Pancreas (tissue), 10 donors: ENCODE results near the gene SBF2. TPM values are rescaled to one million over a fixed set of nuclear protein-coding genes. Genes with fewer than 3 reads are reported as not detected.

Source experiments
- ATAC-seq, 4 donors: fragments of 200-7000 bp; cut with Tn5 transposase; one replicate each; pipeline versions ENCODE4 v1.8.0 to v1.9.1; 2020; ENCODE audit warnings: mild to moderate bottlenecking in 4 of 4, moderate library complexity in 4 of 4
- DNase-seq, 6 donors: peaks; one replicate each; pipeline ENCODE4 v3.0.0-alpha.2; 2020
- FAIRE-seq: peaks from 2 replicates; lab custom pipeline; 2012; peaks lifted over from hg19 to GRCh38; lab: Jason Lieb, UNC
- H3K27ac ChIP-seq, 4 donors: fragments of 200-600 bp; sonication (generic); 1 replicate in 3 of 4; 2 replicates in 1 of 4; pipeline versions ENCODE4 v1.5.0 to v1.8.0; 2020
- H3K27me3 ChIP-seq, 4 donors: fragments of 200-600 bp; one replicate each; pipeline ENCODE4 v1.8.0; 2021
- H3K36me3 ChIP-seq, 3 donors: fragments of 200-600 bp; sonication (generic) in 1 of 3; one replicate each; pipeline versions ENCODE4 v1.5.0 to v1.8.0; 2020 to 2021
- H3K4me1 ChIP-seq, 3 donors: fragments of 200-600 bp; one replicate each; pipeline ENCODE4 v1.8.0; 2021
- H3K4me3 ChIP-seq, 4 donors: fragments of 200-600 bp; sonication (generic) in 2 of 4; one replicate each; pipeline versions ENCODE4 v1.5.0 to v1.8.0; 2020 to 2021
- H3K9me3 ChIP-seq, 4 donors: fragments of 200-600 bp; one replicate each; pipeline ENCODE4 v1.8.0; 2021
- WGBS, 2 donors: extraction: QIAGEN DNeasy Blood & Tissue Kit; methylation state at CpG; one replicate each; pipeline ENCODE4 v1.1.7; 2013; 5-methylcytosine and 5-hydroxymethylcytosine counted together
- intact Hi-C, 3 donors: fragments of 100-400 bp; cut with DNase I; formaldehyde crosslinking; loops; one replicate each; pipeline versions ENCODE4 v1.11.1 to v1.14.2; 2022
- polyA plus RNA-seq, 2 donors: library from polyadenylated mRNA; stranded (reverse); fragments of 200-250 nt; gene quantifications; one replicate each; pipeline ENCODE4 v1.2.3, GENCODE V29; 2013
- total RNA-seq, 6 donors: library from RNA; stranded (reverse); fragmentation: NEBNext Ultra II Directional in 4 of 6; extraction: Animal tissue kit (Norgen Biotek cat#: 25700) in 4 of 6; gene quantifications; one replicate each; pipeline versions ENCODE4 v1.2.1 to v1.2.4, GENCODE V29; 2021 to 2023
- TF ChIP-seq, protein P1 (sequence below), 4 donors: fragments of 200-600 bp; sonication (generic) in 3 of 4; IDR thresholded peaks; one replicate each; pipeline versions ENCODE4 v1.5.0 to v1.8.0; 2021; ENCODE audit warnings: antibody characterized with exemption in 4 of 4
- donor health status: healthy with polysubstance abuse.
- donor health status: DM: no; HTN: no; CAD: no; lungs with moderate emphysema.
- donor health status: DM: no; HTN: no; CAD: no.
- donor health status: control.
- donor health status: control.
- donor health status: Bipolar disorder and iron deficiency.
- donor health status: DM: yes; HTN: yes; CAD: no.
- donor health status: DM: no; HTN: no; CAD: no.
- donor health status: DM: no; HTN: no; CAD: no.
- donor health status: DM: yes; HTN: yes; CAD: no.

The SBF2 gene
- total and polyA plus RNA-seq, 8 donors, result 4.6 to 21.8 (median 10.3) TPM

DNA sequence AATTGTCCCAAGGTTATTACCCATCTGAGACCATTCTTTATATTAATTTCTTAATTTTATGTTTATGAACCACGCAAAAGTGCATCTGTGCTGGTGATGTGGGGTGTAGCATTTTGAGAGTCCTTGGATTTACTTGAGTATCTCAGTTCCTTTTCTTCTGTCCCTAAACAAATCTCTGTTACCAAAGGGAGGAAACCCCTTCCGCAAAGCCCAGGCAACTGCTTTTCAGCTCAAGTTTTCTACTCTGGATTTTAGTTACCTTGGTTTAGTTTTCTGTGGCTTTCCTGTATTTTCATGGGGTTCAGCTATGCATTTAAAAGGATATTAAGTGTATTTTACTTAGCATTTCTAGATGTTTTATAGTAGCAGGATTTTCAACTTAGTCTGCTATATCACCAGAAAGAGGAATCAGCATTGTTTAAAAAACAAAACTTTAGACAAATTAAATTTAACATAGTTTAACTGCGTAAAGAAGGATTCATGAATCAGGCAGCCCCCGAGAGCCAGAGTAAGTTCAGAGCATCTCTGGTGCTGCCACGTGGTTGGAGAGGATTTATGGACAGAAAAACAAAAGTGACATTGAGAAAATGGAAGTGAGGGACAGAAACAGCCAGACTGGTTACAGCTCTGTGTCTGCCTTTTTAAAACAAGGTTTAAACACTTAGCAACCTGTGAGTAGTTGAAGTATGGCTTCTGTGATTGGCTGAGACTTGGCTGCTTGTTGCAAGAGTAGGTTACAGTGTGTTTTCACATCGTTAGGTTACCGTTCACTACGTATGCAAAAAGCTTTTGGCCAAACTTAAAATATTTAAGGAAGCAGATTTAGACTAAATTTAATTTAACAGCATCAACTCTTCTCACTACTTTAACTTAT, 20.4 kb upstream of the SBF2 start:
- DNase-seq, result no peak
- FAIRE-seq, result no peak

DNA sequence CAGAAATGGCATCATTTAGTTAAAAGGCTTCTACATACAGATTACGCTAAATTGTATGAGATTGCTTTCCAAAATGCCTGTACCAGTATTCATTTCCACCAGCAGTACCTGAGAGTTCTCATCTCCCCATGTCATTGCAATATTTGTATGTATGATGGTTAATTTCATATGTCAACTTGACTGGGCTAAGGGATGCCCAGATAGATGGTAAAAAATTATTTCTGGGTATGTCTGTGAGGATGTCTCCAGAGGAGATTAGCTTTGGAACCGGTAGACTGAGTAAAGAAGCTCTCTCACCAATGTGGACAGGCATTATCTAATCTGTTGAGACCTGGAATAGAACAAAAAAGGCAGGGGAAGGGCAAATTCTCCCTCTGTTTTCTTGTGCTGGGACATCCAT, 17.8 kb upstream of the SBF2 start:
- Histone ChIP-seq H3K36me3 (no peaks in the 10 kb centered on the region), H3K4me3 (no peak overlapping the region), H3K27ac (no peak overlapping the region), H3K4me1 (peaks cover 9 to 29% (median 21%) of the 10 kb centered on the region in 3 donors), H3K9me3 (no peaks in the 10 kb centered on the region), H3K27me3 (no peaks in the 10 kb centered on the region)
- no peak for FAIRE-seq
- TF ChIP-seq, protein P1, sequence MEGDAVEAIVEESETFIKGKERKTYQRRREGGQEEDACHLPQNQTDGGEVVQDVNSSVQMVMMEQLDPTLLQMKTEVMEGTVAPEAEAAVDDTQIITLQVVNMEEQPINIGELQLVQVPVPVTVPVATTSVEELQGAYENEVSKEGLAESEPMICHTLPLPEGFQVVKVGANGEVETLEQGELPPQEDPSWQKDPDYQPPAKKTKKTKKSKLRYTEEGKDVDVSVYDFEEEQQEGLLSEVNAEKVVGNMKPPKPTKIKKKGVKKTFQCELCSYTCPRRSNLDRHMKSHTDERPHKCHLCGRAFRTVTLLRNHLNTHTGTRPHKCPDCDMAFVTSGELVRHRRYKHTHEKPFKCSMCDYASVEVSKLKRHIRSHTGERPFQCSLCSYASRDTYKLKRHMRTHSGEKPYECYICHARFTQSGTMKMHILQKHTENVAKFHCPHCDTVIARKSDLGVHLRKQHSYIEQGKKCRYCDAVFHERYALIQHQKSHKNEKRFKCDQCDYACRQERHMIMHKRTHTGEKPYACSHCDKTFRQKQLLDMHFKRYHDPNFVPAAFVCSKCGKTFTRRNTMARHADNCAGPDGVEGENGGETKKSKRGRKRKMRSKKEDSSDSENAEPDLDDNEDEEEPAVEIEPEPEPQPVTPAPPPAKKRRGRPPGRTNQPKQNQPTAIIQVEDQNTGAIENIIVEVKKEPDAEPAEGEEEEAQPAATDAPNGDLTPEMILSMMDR (IDR thresholded peaks at IDR 0.05), result no peak
- no peak for DNase-seq
- ATAC-seq, result no peak
- WGBS, 2 donors, result 88% methylated on average over 2 of the region's 2 CpGs
- intact Hi-C loops, result no loop called here

More for the DNA sequence above, 20.4 kb upstream of the SBF2 start:
- Histone ChIP-seq H3K36me3 (no peaks in the 10 kb centered on the region), H3K27me3 (no peaks in the 10 kb centered on the region), H3K27ac (no peak overlapping the region), H3K4me1 (peaks cover 5 to 8% (median 7%) of the 10 kb centered on the region in 3 donors), H3K4me3 (no peak overlapping the region), H3K9me3 (no peaks in the 10 kb centered on the region)
- ATAC-seq, result peak in 3 of 4 donors; percentile 76 to 84 (median 80)
- intact Hi-C loops, result no loop called here
- TF ChIP-seq, protein P1 (IDR thresholded peaks at IDR 0.05), result no peak
- 49 to 65% methylated on average over 8 of the region's 8 CpGs for WGBS, 2 donors

DNA sequence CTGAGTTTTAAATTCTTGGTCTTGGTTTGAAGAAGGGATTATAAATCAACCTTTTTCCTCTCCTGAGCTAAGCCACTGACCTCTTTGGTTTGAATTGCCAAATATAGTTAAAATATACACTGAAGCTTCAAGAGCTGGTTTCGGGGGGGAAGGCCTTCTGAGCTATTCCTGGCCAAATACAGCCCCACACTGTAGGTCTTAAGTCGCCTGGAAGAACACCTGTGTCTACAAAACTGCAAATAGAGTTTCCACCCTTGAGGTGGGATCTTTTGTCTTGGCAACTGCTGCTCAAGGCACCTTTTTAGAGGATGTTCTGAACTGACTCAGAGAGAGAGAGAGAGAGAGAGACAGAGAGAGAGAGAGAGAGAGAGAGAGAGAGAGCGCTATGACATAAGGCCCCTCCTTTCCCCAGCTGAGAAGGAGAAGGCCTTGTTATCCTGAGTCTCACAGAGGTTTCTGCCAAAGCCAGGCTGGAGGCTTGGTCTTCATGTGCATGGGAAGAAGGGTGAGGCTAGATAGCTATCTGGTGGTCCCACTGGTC, 16.4 kb upstream of the SBF2 start:
- TF ChIP-seq, protein P1 (IDR thresholded peaks at IDR 0.05), result no peak
- Histone ChIP-seq H3K27me3 (no peaks in the 10 kb centered on the region), H3K4me3 (no peak overlapping the region), H3K27ac (no peak overlapping the region), H3K9me3 (no peaks in the 10 kb centered on the region), H3K4me1 (peaks cover 9 to 35% (median 21%) of the 10 kb centered on the region in 3 donors), H3K36me3 (no peaks in the 10 kb centered on the region)
- ATAC-seq, result no peak
- 79 to 84% methylated on average over 3 of the region's 3 CpGs for WGBS, 2 donors
- DNase-seq, result no peak
- FAIRE-seq, result no peak
- intact Hi-C loops, result no loop called here

DNA sequence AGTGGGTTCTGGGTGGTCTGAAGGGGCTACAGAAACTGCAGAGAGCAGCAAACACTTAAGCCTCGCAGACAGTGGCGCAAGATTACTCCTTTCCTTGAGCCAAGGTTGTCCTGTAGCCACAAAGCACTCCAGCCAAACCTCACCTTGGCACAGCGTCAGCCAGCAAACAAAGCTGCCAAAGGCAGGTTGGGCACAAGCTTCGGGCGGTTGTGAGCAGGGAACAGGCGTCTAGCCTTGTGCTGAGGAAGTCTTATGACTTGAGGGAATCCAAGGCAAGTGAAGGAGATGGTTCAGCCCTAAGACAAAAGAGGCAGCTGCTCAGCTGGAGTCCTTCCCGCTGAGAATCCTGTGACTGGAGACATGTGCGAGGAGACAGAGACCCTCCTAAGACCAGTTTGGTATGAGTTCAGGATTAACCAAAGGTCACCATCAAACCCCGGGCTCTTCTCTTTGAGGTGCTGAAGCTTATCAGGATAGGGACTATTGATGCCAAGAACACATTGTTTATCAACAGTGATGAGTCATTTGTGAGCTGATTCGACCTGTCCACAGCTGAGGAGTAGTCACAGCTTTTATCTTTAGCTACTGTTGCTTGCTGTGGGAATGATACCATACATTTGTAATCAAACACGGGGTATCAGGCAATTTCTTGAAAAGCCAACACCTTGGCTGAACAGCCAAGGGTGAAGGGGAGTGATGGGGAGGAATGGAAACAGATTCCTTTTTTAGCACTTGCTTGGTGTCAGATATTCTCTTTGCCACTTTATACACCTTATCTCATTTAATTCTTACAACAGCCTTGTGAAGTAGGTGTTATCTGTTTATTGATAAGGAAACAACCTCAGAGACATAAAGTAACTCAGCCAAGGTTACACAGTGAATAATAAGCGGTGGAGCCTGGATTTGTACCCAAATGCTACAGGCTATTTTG, 15.4 kb upstream of the SBF2 start:
- Histone ChIP-seq H3K9me3 (no peaks in the 10 kb centered on the region), H3K4me3 (no peak overlapping the region), H3K36me3 (no peaks in the 10 kb centered on the region), H3K4me1 (peaks cover 9 to 35% (median 21%) of the 10 kb centered on the region in 3 donors), H3K27ac (peak overlapping the region in 2 of 4 donors; percentile 6 to 46), H3K27me3 (no peaks in the 10 kb centered on the region)
- peak; percentile 49 to 67 (median 56) for ATAC-seq
- no peak for FAIRE-seq
- DNase-seq, result peak; percentile 83 to 95 (median 90)
- intact Hi-C loops, result loop anchor here in 2 of 3 donors (5.0 kb wide), 2 partner anchors 97 to 102 kb away; no protein-coding TSS in a partner anchor
- 15 to 17% methylated on average over 12 of the region's 12 CpGs for WGBS, 2 donors
- TF ChIP-seq, protein P1 (IDR thresholded peaks at IDR 0.05), result no peak
